ENCODE measurements around the gene RNASEL. TPM values are rescaled to one million over a fixed set of nuclear protein-coding genes. Genes with fewer than 3 reads are reported as not detected.

The RNASEL gene
- polyA plus RNA-seq, 2 of the 4 experiments (the other 2 are of a cell fraction) = 1.9 to 4.1 TPM

DNA sequence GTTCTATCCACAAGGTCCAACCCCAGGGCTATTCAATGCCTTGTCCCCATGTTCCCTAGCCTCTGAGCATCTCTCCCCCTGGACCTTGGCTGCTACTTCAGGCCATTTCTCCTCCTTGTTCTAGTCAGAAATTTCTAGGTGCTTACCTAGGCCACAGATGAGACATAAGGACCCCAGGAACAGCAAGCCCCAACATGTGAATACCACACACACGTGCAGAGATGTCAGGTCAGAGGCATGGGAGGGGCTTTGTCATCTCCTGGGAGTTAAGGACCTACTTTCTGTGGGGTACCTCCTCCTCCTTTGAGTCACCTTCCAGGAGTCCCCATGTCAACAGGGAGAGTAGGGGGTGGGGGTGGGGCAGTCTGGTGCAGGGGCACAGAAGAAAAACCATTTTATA is 22.3 kb upstream of the RNASEL start:
- H3K9me3 ChIP-seq = no peaks in the 10 kb centered on the region
- TF ChIP-seq HOXB5 (CRISPR knock-in tag; IDR thresholded peaks at IDR 0.05) (no peak), ZFP36 (IDR thresholded peaks at IDR 0.05; ENCODE audit: borderline replicate concordance, partially characterized antibody) (no peak), EHMT2 (IDR thresholded peaks at IDR 0.05; ENCODE audit: low read depth) (no peak), BHLHE40 (IDR thresholded peaks at IDR 0.05; ENCODE audit: low read depth, low read length) (no peak), GATA3 (IDR thresholded peaks at IDR 0.05; ENCODE audit: borderline replicate concordance) (no peak), NR3C1 (IDR thresholded peaks at IDR 0.05) (no peak), ZNF302 (CRISPR knock-in tag; IDR thresholded peaks at IDR 0.05) (no peak), PHF8 (IDR thresholded peaks at IDR 0.05; ENCODE audit: borderline replicate concordance, low read depth) (no peak), POLR2AphosphoS2 (conservative IDR thresholded peaks at IDR 0.05; ENCODE audit: low read length) (no peak), HOXB13 (CRISPR knock-in tag; IDR thresholded peaks at IDR 0.05; ENCODE audit: low read depth) (no peak), MYC (IDR thresholded peaks at IDR 0.05; ENCODE audit: borderline replicate concordance, low read length) (no peak), JUN (IDR thresholded peaks at IDR 0.05) (no peak), CHD4 (IDR thresholded peaks at IDR 0.05; ENCODE audit: borderline replicate concordance) (no peak)
- TF ChIP-seq, protein P1, sequence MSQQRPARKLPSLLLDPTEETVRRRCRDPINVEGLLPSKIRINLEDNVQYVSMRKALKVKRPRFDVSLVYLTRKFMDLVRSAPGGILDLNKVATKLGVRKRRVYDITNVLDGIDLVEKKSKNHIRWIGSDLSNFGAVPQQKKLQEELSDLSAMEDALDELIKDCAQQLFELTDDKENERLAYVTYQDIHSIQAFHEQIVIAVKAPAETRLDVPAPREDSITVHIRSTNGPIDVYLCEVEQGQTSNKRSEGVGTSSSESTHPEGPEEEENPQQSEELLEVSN (IDR thresholded peaks at IDR 0.05; ENCODE audit: borderline replicate concordance, low read depth) = no peak
- TF ChIP-seq, protein P2, sequence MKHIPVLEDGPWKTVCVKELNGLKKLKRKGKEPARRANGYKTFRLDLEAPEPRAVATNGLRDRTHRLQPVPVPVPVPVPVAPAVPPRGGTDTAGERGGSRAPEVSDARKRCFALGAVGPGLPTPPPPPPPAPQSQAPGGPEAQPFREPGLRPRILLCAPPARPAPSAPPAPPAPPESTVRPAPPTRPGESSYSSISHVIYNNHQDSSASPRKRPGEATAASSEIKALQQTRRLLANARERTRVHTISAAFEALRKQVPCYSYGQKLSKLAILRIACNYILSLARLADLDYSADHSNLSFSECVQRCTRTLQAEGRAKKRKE (CRISPR knock-in tag; IDR thresholded peaks at IDR 0.05; ENCODE audit: low read depth) = no peak
- TF ChIP-seq, protein P3, sequence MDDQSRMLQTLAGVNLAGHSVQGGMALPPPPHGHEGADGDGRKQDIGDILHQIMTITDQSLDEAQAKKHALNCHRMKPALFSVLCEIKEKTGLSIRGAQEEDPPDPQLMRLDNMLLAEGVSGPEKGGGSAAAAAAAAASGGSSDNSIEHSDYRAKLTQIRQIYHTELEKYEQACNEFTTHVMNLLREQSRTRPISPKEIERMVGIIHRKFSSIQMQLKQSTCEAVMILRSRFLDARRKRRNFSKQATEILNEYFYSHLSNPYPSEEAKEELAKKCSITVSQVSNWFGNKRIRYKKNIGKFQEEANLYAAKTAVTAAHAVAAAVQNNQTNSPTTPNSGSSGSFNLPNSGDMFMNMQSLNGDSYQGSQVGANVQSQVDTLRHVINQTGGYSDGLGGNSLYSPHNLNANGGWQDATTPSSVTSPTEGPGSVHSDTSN (IDR thresholded peaks at IDR 0.05) = no peak
- H3K27ac ChIP-seq = no peak overlapping the region
- H3K4me2 ChIP-seq = no peak overlapping the region
- ChIA-PET CTCF (interaction anchor here (0.9 to 4.5 kb wide), 5 partner anchors 8 to 173 kb away, joined by 3 to 34 read pairs (median 4); no protein-coding TSS in a partner anchor), POLR2A (no interaction called here)
- WGBS (ENCODE audit: missing lambda C conversion rate) = 29% methylated on average over 1 of the region's 1 CpG
- ATAC-seq (no peak), DNase-seq (ENCODE audit: low read depth in 1 of 2, low spot score in 1 of 2) (no peak), FAIRE-seq (no peak)
- H3K4me1 ChIP-seq = peaks cover 4% of the 10 kb centered on the region; the same call in 1 of the 3 replicates
- no peak overlapping the region for H3K4me3 ChIP-seq

DNA sequence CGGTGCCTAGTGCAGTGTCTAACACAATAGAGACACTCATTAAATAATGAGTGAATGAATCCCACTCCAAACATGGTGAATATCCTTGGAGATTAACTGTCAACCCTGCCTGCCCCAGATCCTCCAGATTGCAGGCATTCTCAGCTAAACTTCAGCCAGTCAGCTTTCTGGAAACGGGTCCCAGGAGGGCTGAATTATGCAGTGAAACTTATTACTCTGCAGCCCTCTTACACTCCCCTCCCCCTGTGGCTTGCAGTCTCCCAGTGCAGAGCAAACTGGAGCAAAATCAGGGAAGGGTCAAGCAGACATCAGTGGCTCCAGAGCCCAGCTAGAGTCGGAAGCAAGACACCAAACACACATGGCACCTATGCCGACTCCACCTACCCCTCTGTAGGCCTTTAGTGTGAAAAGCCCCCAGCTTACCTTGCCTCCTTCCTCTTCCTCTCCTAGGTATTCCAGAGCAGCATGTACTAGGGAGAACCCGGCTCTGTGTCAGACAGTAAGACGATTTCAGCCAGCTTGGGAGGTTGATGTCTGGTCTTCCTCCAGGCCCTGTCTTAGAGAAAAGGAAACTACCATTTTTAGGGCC is 21.6 kb upstream of the RNASEL start:
- no peak overlapping the region for H3K4me2 ChIP-seq
- no peak overlapping the region for H3K27ac ChIP-seq
- no peak for ATAC-seq
- CTCF ChIA-PET = interaction anchor here (1.1 to 2.9 kb wide), 3 partner anchors 10 to 174 kb away, joined by 3 to 9 read pairs (median 4); no protein-coding TSS in a partner anchor
- no peaks in the 10 kb centered on the region for H3K4me1 ChIP-seq
- DNase-seq (ENCODE audit: low read depth in 1 of 2, low spot score in 1 of 2) = no peak
- no peak overlapping the region for H3K4me3 ChIP-seq
- POLR2A ChIA-PET = no interaction called here
- no peaks in the 10 kb centered on the region for H3K9me3 ChIP-seq
- no peak for TF ChIP-seq RARB (CRISPR knock-in tag; IDR thresholded peaks at IDR 0.05)
- no peak for TF ChIP-seq GATA3 (IDR thresholded peaks at IDR 0.05; ENCODE audit: borderline replicate concordance)
- TF ChIP-seq, protein P2 (CRISPR knock-in tag; IDR thresholded peaks at IDR 0.05; ENCODE audit: low read depth) = no peak
- TF ChIP-seq EHF (CRISPR knock-in tag; IDR thresholded peaks at IDR 0.05) = no peak
- TF ChIP-seq JUN (IDR thresholded peaks at IDR 0.05) = no peak
- TF ChIP-seq RNF2 (IDR thresholded peaks at IDR 0.05; ENCODE audit: borderline replicate concordance, low read depth) = no peak
- 33% methylated on average over 6 of the region's 6 CpGs for WGBS (ENCODE audit: missing lambda C conversion rate)
- no peak for FAIRE-seq
